Transverse colon (tissue), 4 donors: Measurements from ENCODE around the gene GRM3.

ENCODE experiments used
- EP300 ChIP-seq: sonication (generic); formaldehyde crosslinking; IDR thresholded peaks from one replicate; pipeline ENCODE4 v1.6.1; 2017; ENCODE audit warnings: antibody characterized with exemption, low read depth
- POLR2AphosphoS5 ChIP-seq, 3 donors: sonication (generic); formaldehyde crosslinking; IDR thresholded peaks; one replicate each; pipeline ENCODE4 v1.6.1; 2016; ENCODE audit warnings: antibody characterized with exemption in 3 of 3
- TF ChIP-seq, protein P1 (sequence below), 5 experiments: fragments of 200-600 bp in 3 of 5; fragments of 450-650 bp in 2 of 5; sonication (generic) in 3 of 5; IDR thresholded peaks; 1 replicate in 2 of 5; 2 replicates in 3 of 5; pipeline ENCODE4 v1.5.1; 2016 to 2017; ENCODE audit warnings: antibody characterized with exemption in 5 of 5, inconsistent platforms in 3 of 5, mild to moderate bottlenecking in 2 of 5, moderate library complexity in 1 of 5

DNA sequence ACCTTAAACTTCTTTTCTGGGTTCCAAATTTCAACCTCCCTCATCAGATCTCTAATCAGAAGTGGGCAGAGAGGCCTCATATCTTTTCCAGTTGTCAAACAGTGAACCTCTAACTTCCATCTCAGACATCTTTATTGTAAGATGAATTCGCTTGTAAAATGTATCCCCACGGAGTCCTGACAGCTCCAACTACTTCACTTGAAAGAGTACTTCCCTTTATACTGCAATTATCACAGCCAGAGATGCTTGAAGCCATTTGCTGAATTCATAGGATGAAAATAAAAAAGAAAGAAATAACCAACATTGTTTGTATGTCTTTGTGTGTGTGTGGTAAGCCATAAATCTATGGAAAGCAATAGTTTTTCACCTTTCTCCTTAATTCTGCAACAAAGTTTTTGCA, 175.2 kb downstream of the GRM3 start:
- TF ChIP-seq POLR2AphosphoS5 (IDR thresholded peaks at IDR 0.05) (no peak), EP300 (no peak)
- TF ChIP-seq, protein P1, sequence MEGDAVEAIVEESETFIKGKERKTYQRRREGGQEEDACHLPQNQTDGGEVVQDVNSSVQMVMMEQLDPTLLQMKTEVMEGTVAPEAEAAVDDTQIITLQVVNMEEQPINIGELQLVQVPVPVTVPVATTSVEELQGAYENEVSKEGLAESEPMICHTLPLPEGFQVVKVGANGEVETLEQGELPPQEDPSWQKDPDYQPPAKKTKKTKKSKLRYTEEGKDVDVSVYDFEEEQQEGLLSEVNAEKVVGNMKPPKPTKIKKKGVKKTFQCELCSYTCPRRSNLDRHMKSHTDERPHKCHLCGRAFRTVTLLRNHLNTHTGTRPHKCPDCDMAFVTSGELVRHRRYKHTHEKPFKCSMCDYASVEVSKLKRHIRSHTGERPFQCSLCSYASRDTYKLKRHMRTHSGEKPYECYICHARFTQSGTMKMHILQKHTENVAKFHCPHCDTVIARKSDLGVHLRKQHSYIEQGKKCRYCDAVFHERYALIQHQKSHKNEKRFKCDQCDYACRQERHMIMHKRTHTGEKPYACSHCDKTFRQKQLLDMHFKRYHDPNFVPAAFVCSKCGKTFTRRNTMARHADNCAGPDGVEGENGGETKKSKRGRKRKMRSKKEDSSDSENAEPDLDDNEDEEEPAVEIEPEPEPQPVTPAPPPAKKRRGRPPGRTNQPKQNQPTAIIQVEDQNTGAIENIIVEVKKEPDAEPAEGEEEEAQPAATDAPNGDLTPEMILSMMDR (IDR thresholded peaks at IDR 0.05), result no peak
